Left renal pelvis (tissue), 4 donors: Measurements from ENCODE around the gene APH1A. TPM values are rescaled to one million over a fixed set of nuclear protein-coding genes. Genes with fewer than 3 reads are reported as not detected.
"Not testable (repeated sequence)": the region's sequence is repeated elsewhere in the genome, so short reads cannot be mapped to it uniquely, and the experiment has no call there.

Experiments
- DNase-seq, 4 donors: peaks; one replicate each; pipeline ENCODE4 v3.0.0-alpha.2; 2013; ENCODE audit warnings: low read depth in 4 of 4, low spot score in 3 of 4
- polyA plus RNA-seq, 4 donors: library from polyadenylated mRNA; unstranded; fragments of 120-200 nt; gene quantifications; one replicate each; pipeline ENCODE4 v1.2.1, GENCODE V29; 2013; ENCODE audit not compliant: insufficient read length in 4 of 4

The APH1A gene
- polyA plus RNA-seq, 4 donors: 165 to 195 (median 178) TPM

GRCh38 chr1:150269451-150269850, 635 bp upstream of the APH1A start:
- DNase-seq: no peak

- no peak for DNase-seq
Observed at GRCh38 chr1:150268340-150268704, 494 bp downstream of the APH1A start.

- DNase-seq: no peak
Observed at GRCh38 chr1:150267896-150268295, 920 bp downstream of the APH1A start.

- DNase-seq: no peak
Observed at GRCh38 chr1:150263549-150263948, 5.3 kb downstream of the APH1A start.

GRCh38 chr1:150262388-150263320, 6.2 kb downstream of the APH1A start:
- no peak for DNase-seq

GRCh38 chr1:150261367-150261766, 7.4 kb downstream of the APH1A start:
- DNase-seq: no peak

GRCh38 chr1:150259758-150260669, 8.8 kb downstream of the APH1A start:
- DNase-seq: peak in 2 of 4 donors; percentile 66 to 76

GRCh38 chr1:150259217-150259616, 9.6 kb downstream of the APH1A start:
- no peak for DNase-seq

- DNase-seq: no peak
Observed at GRCh38 chr1:150257624-150258585, 10.9 kb downstream of the APH1A start, which contains the start of gene CA14. CA14 (plus strand) TSS chr1:150257774; CDS start chr1:150258129, 355 bp downstream.

- no peak for DNase-seq
Observed at GRCh38 chr1:150256554-150257341, 12.1 kb downstream of the APH1A start.

- no peak for DNase-seq
Observed at GRCh38 chr1:150256198-150256553, 12.6 kb downstream of the APH1A start.

GRCh38 chr1:150249936-150250335, 18.9 kb downstream of the APH1A start:
- no peak for DNase-seq

GRCh38 chr1:150243003-150243402, 25.8 kb downstream of the APH1A start:
- no peak for DNase-seq

GRCh38 chr1:150237746-150238145, 31.1 kb downstream of the APH1A start:
- DNase-seq: no peak

GRCh38 chr1:150237176-150237575, 31.6 kb downstream of the APH1A start:
- DNase-seq: not testable (repeated sequence)

- DNase-seq: no peak
Observed at GRCh38 chr1:150236614-150237100, 32.2 kb downstream of the APH1A start.

- peak; percentile 95 to 99 (median 96) for DNase-seq
Observed at GRCh38 chr1:150235852-150236613, 32.8 kb downstream of the APH1A start, which contains the start of gene ANP32E. ANP32E (minus strand) TSS chr1:150236112; CDS start chr1:150235786, 326 bp downstream.

GRCh38 chr1:150235294-150235851, 33.4 kb downstream of the APH1A start:
- DNase-seq: no peak
